Fibroblast of peridontal ligament (primary cell): ENCODE measurements around the gene TRIM23.

Experiments
- DNase-seq: peaks from one replicate; pipeline ENCODE4 v3.0.0-alpha.2; 2010; ENCODE audit errors: extremely low read depth

TRIM23 gene

GRCh38 chr5:65566505-65566904 is 57.6 kb downstream of the TRIM23 start:
- no peak for DNase-seq

- peak; percentile 18 for DNase-seq
These were observed 60.4 kb downstream of the TRIM23 start for GRCh38 chr5:65563777-65564176.

- peak; percentile 93 for DNase-seq
These were observed 61.1 kb downstream of the TRIM23 start, which contains the start of the genes CENPK and PPWD1 for GRCh38 chr5:65562731-65563701. Gene CENPK, minus strand, starts transcription at chr5:65563168. Its CDS starts 8,261 bp downstream, at chr5:65554907. Gene PPWD1, plus strand, starts transcription at chr5:65563296. Its CDS starts 15 bp downstream, at chr5:65563311.

GRCh38 chr5:65556718-65557117 is 67.4 kb downstream of the TRIM23 start:
- DNase-seq = no peak

- DNase-seq = no peak
These were observed 68.0 kb downstream of the TRIM23 start for GRCh38 chr5:65556181-65556580.

- peak; percentile 51 for DNase-seq
These were observed 68.8 kb downstream of the TRIM23 start for GRCh38 chr5:65555287-65555686.

GRCh38 chr5:65553941-65554340 is 70.2 kb downstream of the TRIM23 start:
- no peak for DNase-seq

GRCh38 chr5:65548281-65548680 is 75.9 kb downstream of the TRIM23 start:
- no peak for DNase-seq

GRCh38 chr5:65546141-65546540 is 78.0 kb downstream of the TRIM23 start:
- no peak for DNase-seq

- no peak for DNase-seq
These were observed 79.7 kb downstream of the TRIM23 start for GRCh38 chr5:65544473-65544872.

- DNase-seq = no peak
These were observed 84.3 kb downstream of the TRIM23 start for GRCh38 chr5:65539827-65540226.
